ENCODE results near the gene DBH. TPM values are rescaled to one million over a fixed set of nuclear protein-coding genes. Genes with fewer than 3 reads are reported as not detected.
"Not testable (repeated sequence)": the region's sequence is repeated elsewhere in the genome, so short reads cannot be mapped to it uniquely, and the experiment has no call there.

The DBH gene
- total RNA-seq, 1 experiment from 2014 or later = not detected

- DNase-seq (ENCODE audit: low spot score) = no peak
Measured at GRCh38 chr9:133622555-133622954, 13.6 kb upstream of the DBH start.

- DNase-seq (ENCODE audit: low spot score) = not testable (repeated sequence)
Measured at GRCh38 chr9:133626008-133626407, 10.2 kb upstream of the DBH start.

- DNase-seq (ENCODE audit: low spot score) = no peak
Measured at GRCh38 chr9:133627341-133627740, 8.8 kb upstream of the DBH start.

- no peak for DNase-seq (ENCODE audit: low spot score)
Measured at GRCh38 chr9:133628766-133629165, 7.4 kb upstream of the DBH start.

GRCh38 chr9:133629221-133630110 is 6.7 kb upstream of the DBH start:
- no peak for DNase-seq (ENCODE audit: low spot score)

GRCh38 chr9:133631111-133631510 is 5.1 kb upstream of the DBH start:
- no peak for DNase-seq (ENCODE audit: low spot score)

GRCh38 chr9:133632806-133633680 is 3.1 kb upstream of the DBH start:
- DNase-seq (ENCODE audit: low spot score) = no peak

GRCh38 chr9:133633681-133634080 is 2.5 kb upstream of the DBH start:
- no peak for DNase-seq (ENCODE audit: low spot score)

GRCh38 chr9:133634081-133634691 is 2.0 kb upstream of the DBH start:
- no peak for DNase-seq (ENCODE audit: low spot score)

- DNase-seq (ENCODE audit: low spot score) = no peak
Measured at GRCh38 chr9:133635098-133635497, 1.1 kb upstream of the DBH start.

- DNase-seq (ENCODE audit: low spot score) = no peak
Measured at GRCh38 chr9:133636902-133637301, 739 bp downstream of the DBH start.

- DNase-seq (ENCODE audit: low spot score) = no peak
Measured at GRCh38 chr9:133637451-133638055, 1.4 kb downstream of the DBH start.

GRCh38 chr9:133638076-133638475 is 1.9 kb downstream of the DBH start:
- DNase-seq (ENCODE audit: low spot score) = no peak

GRCh38 chr9:133638711-133639110 is 2.5 kb downstream of the DBH start:
- no peak for DNase-seq (ENCODE audit: low spot score)

GRCh38 chr9:133639613-133640012 is 3.5 kb downstream of the DBH start:
- no peak for DNase-seq (ENCODE audit: low spot score)

- no peak for DNase-seq (ENCODE audit: low spot score)
Measured at GRCh38 chr9:133640160-133640559, 4.0 kb downstream of the DBH start.

- DNase-seq (ENCODE audit: low spot score) = no peak
Measured at GRCh38 chr9:133640580-133641395, 4.6 kb downstream of the DBH start.

- no peak for DNase-seq (ENCODE audit: low spot score)
Measured at GRCh38 chr9:133641396-133641655, 5.2 kb downstream of the DBH start.

GRCh38 chr9:133641861-133642595 is 5.9 kb downstream of the DBH start:
- DNase-seq (ENCODE audit: low spot score) = no peak

GRCh38 chr9:133642708-133643361 is 6.7 kb downstream of the DBH start:
- no peak for DNase-seq (ENCODE audit: low spot score)

Measured in A172 (cell line).